Left lung (tissue), 10 donors: ENCODE results near the gene TXK. TPM values are rescaled to one million over a fixed set of nuclear protein-coding genes. Genes with fewer than 3 reads are reported as not detected.

Source experiments
- ATAC-seq: fragments of 200-7000 bp; cut with Tn5 transposase; one replicate; pipeline ENCODE4 v1.9.1; 2020; ENCODE audit warnings: moderate library complexity
- DNase-seq, 4 donors: peaks; one replicate each; pipeline ENCODE4 v3.0.0-alpha.2; 2013 to 2020
- H3K27ac ChIP-seq, 2 donors: fragments of 200-600 bp; sonication (generic) in 1 of 2; one replicate each; pipeline versions ENCODE4 v1.5.0 to v1.8.0; 2020 to 2021
- H3K27me3 ChIP-seq, 2 donors: fragments of 200-600 bp; sonication (generic) in 1 of 2; one replicate each; pipeline versions ENCODE4 v1.5.0 to v1.8.0; 2020 to 2021
- H3K36me3 ChIP-seq, 2 donors: fragments of 200-600 bp; sonication (generic) in 1 of 2; one replicate each; pipeline versions ENCODE4 v1.5.0 to v1.8.0; 2020 to 2021
- H3K4me1 ChIP-seq, 2 donors: fragments of 200-600 bp; one replicate each; pipeline ENCODE4 v1.8.0; 2021
- H3K4me3 ChIP-seq, 2 donors: fragments of 200-600 bp; sonication (generic) in 1 of 2; one replicate each; pipeline versions ENCODE4 v1.5.0 to v1.8.0; 2020 to 2021; ENCODE audit warnings: mild to moderate bottlenecking in 1 of 2
- H3K9me3 ChIP-seq, 2 donors: fragments of 200-600 bp; sonication (generic) in 1 of 2; one replicate each; pipeline versions ENCODE4 v1.5.0 to v1.8.0; 2020 to 2021
- CTCF ChIP-seq, 2 donors: fragments of 200-600 bp; sonication (generic) in 1 of 2; IDR thresholded peaks; one replicate each; pipeline versions ENCODE4 v1.5.0 to v1.8.0; 2021; ENCODE audit warnings: antibody characterized with exemption in 2 of 2
- intact Hi-C, 2 donors: fragments of 100-400 bp; cut with DNase I; formaldehyde crosslinking; loops; one replicate each; pipeline versions ENCODE4 v1.11.2 to v1.14.2; 2022
- polyA plus RNA-seq, 6 donors: library from polyadenylated mRNA; unstranded; fragments of 120-200 nt; gene quantifications; one replicate each; pipeline ENCODE4 v1.2.1, GENCODE V29; 2013; ENCODE audit not compliant: insufficient read length in 6 of 6
- total RNA-seq, 2 donors: library from RNA; stranded (reverse); fragmentation: NEBNext Ultra II Directional; extraction: Animal tissue kit (Norgen Biotek cat#: 25700); gene quantifications; one replicate each; pipeline ENCODE4 v1.2.1, GENCODE V29; 2021
- donor health status: DM: no; HTN: yes; CAD: no.
- donor health status: DM: no; HTN: no; CAD: no.

Gene TXK
- total and polyA plus RNA-seq, 8 donors: 2.4 to 5.5 (median 4.2) TPM

DNA sequence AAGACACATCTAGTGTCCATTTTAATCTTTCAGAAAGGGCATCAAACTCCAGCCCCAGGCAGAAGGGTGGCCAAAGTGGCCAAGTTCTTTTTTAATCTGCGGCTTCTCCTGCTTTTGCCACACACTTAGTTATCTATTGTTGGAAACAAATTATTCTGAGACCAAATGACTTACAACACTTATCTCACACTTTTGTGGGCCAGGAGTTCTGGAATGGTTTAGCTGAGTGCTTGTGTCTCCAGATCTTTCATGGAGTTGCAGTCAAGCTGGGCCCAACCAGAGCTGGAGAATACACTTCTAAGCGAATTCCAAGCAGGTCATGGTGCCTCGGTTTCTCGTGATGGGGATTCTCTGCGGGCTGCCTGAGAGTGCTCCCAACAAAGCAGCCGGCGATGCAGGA lies 4.0 kb downstream of the TXK start:
- no peak overlapping the region for H3K4me3 ChIP-seq
- H3K27me3 ChIP-seq: no peaks in the 10 kb centered on the region
- H3K36me3 ChIP-seq: peaks cover 0 to under 1% of the 10 kb centered on the region in 2 donors
- DNase-seq (no peak), ATAC-seq (no peak)
- H3K4me1 ChIP-seq: peaks cover 4 to 27% of the 10 kb centered on the region in 2 donors
- intact Hi-C loops: no loop called here
- TF ChIP-seq CTCF (IDR thresholded peaks at IDR 0.05): no peak
- H3K27ac ChIP-seq: peak overlapping the region in 1 of 2 donors; percentile 33
- H3K9me3 ChIP-seq: no peaks in the 10 kb centered on the region

DNA sequence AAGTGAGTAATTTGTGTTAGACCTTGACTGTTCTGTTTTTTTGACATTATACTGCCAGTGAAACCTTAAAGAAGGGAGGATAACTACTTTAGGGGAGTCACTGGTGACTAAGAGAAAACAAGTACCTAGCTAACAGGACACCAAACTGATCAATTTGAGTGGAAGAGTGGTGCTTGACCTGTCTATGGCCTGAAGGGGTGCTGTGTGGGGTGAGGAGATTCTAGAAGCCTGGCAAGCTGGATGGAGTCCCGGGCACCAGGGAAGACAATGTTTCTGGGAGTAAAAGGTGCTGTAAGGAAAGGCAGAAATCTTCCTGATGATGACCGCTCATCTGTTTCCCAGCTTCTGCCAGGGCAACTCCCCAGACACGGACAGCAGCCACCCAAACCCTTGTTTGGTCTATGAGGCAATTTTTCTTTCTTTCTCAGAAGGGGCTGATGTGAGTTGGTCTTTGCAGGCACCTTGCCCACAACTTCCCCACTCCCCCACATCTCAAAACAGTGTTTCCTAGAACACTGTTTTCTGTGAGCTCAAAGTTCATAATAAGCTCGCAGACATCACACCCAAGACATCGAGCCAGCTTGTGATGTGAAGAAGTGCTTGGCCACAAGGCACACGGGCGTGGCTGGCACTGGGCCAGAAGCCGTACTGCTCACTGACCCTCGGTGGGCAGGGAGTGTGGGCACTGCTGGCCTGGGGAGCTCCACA lies 4.6 kb downstream of the TXK start:
- Histone ChIP-seq H3K9me3 (no peaks in the 10 kb centered on the region), H3K27ac (peak overlapping the region in 1 of 2 donors; percentile 33)

GRCh38 chr4:48127682-48128404 lies 6.2 kb downstream of the TXK start:
- Histone ChIP-seq H3K9me3 (no peaks in the 10 kb centered on the region), H3K4me3 (peak overlapping the region in 1 of 2 donors; percentile 11), H3K27me3 (no peaks in the 10 kb centered on the region), H3K27ac (peak overlapping the region; percentile 45 to 60), H3K36me3 (no peaks in the 10 kb centered on the region), H3K4me1 (peaks cover 4 to 20% of the 10 kb centered on the region in 2 donors)
- peak; percentile 36 to 63 for TF ChIP-seq CTCF (IDR thresholded peaks at IDR 0.05)
- DNase-seq: peak; percentile 36 to 79 (median 57)
- intact Hi-C loops: no loop called here
- ATAC-seq: peak; percentile 86

More for the DNA sequence above, 4.6 kb downstream of the TXK start:
- TF ChIP-seq CTCF (IDR thresholded peaks at IDR 0.05): no peak
- no peaks in the 10 kb centered on the region for H3K36me3 ChIP-seq
- H3K4me3 ChIP-seq: no peak overlapping the region
- no peak for DNase-seq
- ATAC-seq: no peak
- no peaks in the 10 kb centered on the region for H3K27me3 ChIP-seq
- intact Hi-C loops: no loop called here
- peaks cover 4 to 27% of the 10 kb centered on the region in 2 donors for H3K4me1 ChIP-seq

DNA sequence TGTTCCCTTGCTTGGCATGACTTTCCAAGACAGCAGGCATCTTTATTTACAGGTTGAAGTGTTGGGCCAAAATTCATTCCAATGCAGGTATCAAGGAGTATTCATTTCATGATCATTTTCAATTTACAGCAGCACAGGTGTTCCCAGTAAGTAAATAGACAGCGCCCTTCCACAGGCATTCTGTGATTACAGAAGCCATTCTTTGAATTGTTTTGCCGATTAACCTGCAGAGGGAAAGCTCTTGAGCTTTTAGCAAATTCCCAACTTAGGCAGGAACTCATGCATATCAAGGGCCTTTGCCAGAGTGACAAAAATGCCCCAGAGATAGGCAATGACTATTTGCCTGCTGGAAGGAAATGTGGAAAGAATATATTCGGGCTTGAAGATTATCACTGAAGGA lies 6.8 kb downstream of the TXK start:
- no peak for TF ChIP-seq CTCF (IDR thresholded peaks at IDR 0.05)

GRCh38 chr4:48126621-48127020 lies 7.4 kb downstream of the TXK start:
- Histone ChIP-seq H3K27ac (no peak overlapping the region), H3K4me1 (peaks cover 4 to 20% of the 10 kb centered on the region in 2 donors), H3K36me3 (no peaks in the 10 kb centered on the region), H3K4me3 (no peak overlapping the region), H3K27me3 (no peaks in the 10 kb centered on the region), H3K9me3 (no peaks in the 10 kb centered on the region)
- no peak for TF ChIP-seq CTCF (IDR thresholded peaks at IDR 0.05)
- ATAC-seq (no peak), DNase-seq (no peak)
- intact Hi-C loops: no loop called here

More for the DNA sequence above, 6.8 kb downstream of the TXK start:
- Histone ChIP-seq H3K27me3 (no peaks in the 10 kb centered on the region), H3K27ac (peak overlapping the region in 1 of 2 donors; percentile 60), H3K4me1 (peaks cover 4 to 20% of the 10 kb centered on the region in 2 donors), H3K4me3 (peak overlapping the region in 1 of 2 donors; percentile 11), H3K36me3 (no peaks in the 10 kb centered on the region), H3K9me3 (no peaks in the 10 kb centered on the region)
- ATAC-seq: peak; percentile 51
- no peak for DNase-seq
- intact Hi-C loops: no loop called here
